HepG2 (cell line): ENCODE data around the gene GIPC3. TPM values are rescaled to one million over a fixed set of nuclear protein-coding genes. Genes with fewer than 3 reads are reported as not detected.

Source experiments
- ATAC-seq: fragments of 200-7000 bp; cut with Tn5 transposase; 3 replicates; pipeline ENCODE4 v1.9.1; 2020; ENCODE audit warnings: mild to moderate bottlenecking, moderate library complexity
- BruUV-seq: library from RNA; stranded (reverse); fragments of 400-500 nt; replicated peaks from 2 replicates; lab custom pipeline; 2021; lab: Mats Ljungman, UMichigan
- CTCF ChIA-PET: fragments of 300-600 bp; formaldehyde crosslinking; extraction: SDS; loops from one replicate; lab custom pipeline; 2021; ENCODE audit warnings: low total read pairs, inconsistent platforms, low intra/inter-chr PET ratio; lab: Yijun Ruan, JAX
- POLR2A ChIA-PET: fragments of 350-600 bp; sonication (Branson Sonifier 250); formaldehyde crosslinking; loops from one replicate; lab custom pipeline; 2020; ENCODE audit warnings: antibody characterized with exemption, inconsistent platforms; lab: Yijun Ruan, JAX
- DNase-seq: peaks from one replicate; pipeline ENCODE4 v3.0.0-alpha.2; 2015; ENCODE audit warnings: low spot score
- FAIRE-seq: peaks from 3 replicates; lab custom pipeline; 2011; peaks lifted over from hg19 to GRCh38; lab: Jason Lieb, UNC
- H2AFZ ChIP-seq: one replicate; pipeline ENCODE4 v1.6.1; 2011; ENCODE audit warnings: low read length, inconsistent platforms
- H3K27ac ChIP-seq: fragments of 300-600 bp; 3 replicates; pipeline ENCODE4 v1.8.0; 2011; ENCODE audit warnings: mixed run types, mild to moderate bottlenecking, mixed read lengths, low read length, inconsistent platforms; ENCODE audit not compliant: insufficient read depth; ENCODE audit errors: extremely low read length
- H3K27me3 ChIP-seq, 2 experiments: fragments of 200-600 bp in 1 of 2; 2 replicates in 1 of 2; 3 replicates in 1 of 2; pipeline versions ENCODE4 v1.6.0 to v1.8.0; 2011; ENCODE audit warnings: low read length in 2 of 2, mild to moderate bottlenecking in 2 of 2, moderate library complexity in 2 of 2, inconsistent platforms in 1 of 2; ENCODE audit not compliant: insufficient read depth in 2 of 2, control insufficient read depth in 1 of 2
- H3K36me3 ChIP-seq, 2 experiments: fragments of 200-600 bp in 1 of 2; replicated peaks in 1 of 2; 2 replicates in 1 of 2; 3 replicates in 1 of 2; pipeline versions ENCODE4 v1.5.1 to v1.8.0; 2011; ENCODE audit warnings: low read length in 2 of 2, inconsistent platforms in 1 of 2; ENCODE audit not compliant: insufficient read depth in 2 of 2, control insufficient read depth in 1 of 2
- H3K4me1 ChIP-seq: 2 replicates; pipeline ENCODE4 v1.5.1; 2012; ENCODE audit warnings: low read length, inconsistent platforms; ENCODE audit not compliant: insufficient read depth
- H3K4me2 ChIP-seq: 2 replicates; pipeline ENCODE4 v1.6.0; 2011; ENCODE audit warnings: low read depth, low read length, inconsistent platforms
- H3K4me3 ChIP-seq, 3 experiments: fragments of 200-600 bp in 1 of 3; sonication (generic), shearing (Covaris generic) in 1 of 3; replicated peaks in 1 of 3; 2 replicates each; pipeline ENCODE4 v1.5.1; 2011 to 2016; ENCODE audit warnings: low read length in 3 of 3, inconsistent platforms in 2 of 3, low read depth in 2 of 3, mild to moderate bottlenecking in 2 of 3, control low read depth in 1 of 3, mixed read lengths in 1 of 3; ENCODE audit not compliant: insufficient read depth in 1 of 3
- H3K79me2 ChIP-seq: one replicate; pipeline ENCODE4 v1.6.1; 2011; ENCODE audit warnings: low read length, inconsistent platforms; ENCODE audit not compliant: insufficient read depth
- H3K9ac ChIP-seq: 2 replicates; pipeline ENCODE4 v1.6.0; 2011; ENCODE audit warnings: mild to moderate bottlenecking, low read depth, low read length, inconsistent platforms; ENCODE audit not compliant: insufficient read depth
- H3K9me3 ChIP-seq: 2 replicates; pipeline ENCODE4 v1.5.1; 2012; ENCODE audit warnings: mild to moderate bottlenecking, low read length
- H4K20me1 ChIP-seq: 2 replicates; pipeline ENCODE4 v1.6.0; 2011; ENCODE audit warnings: inconsistent platforms, mild to moderate bottlenecking, low read length, moderate library complexity; ENCODE audit not compliant: insufficient read depth
- ETV6 ChIP-seq: sonication (generic); formaldehyde crosslinking; conservative IDR thresholded peaks from 2 replicates; pipeline ENCODE4 v1.4.0; 2020; ENCODE audit warnings: missing genetic modification reagents
- GATAD2A ChIP-seq: IDR thresholded peaks from 2 replicates; pipeline ENCODE4 v1.6.1; 2016
- HNF4A ChIP-seq: sonication (generic); formaldehyde crosslinking; IDR thresholded peaks from 2 replicates; pipeline ENCODE4 v1.4.0; 2020; ENCODE audit warnings: missing genetic modification reagents
- HOXA7 ChIP-seq: sonication (generic); formaldehyde crosslinking; IDR thresholded peaks from 2 replicates; pipeline ENCODE4 v1.8.1; 2022; ENCODE audit warnings: mild to moderate bottlenecking, missing genetic modification reagents, moderate library complexity
- IKZF1 ChIP-seq: fragments of 450-650 bp; IDR thresholded peaks from 2 replicates; pipeline ENCODE4 v1.7.1; 2016
- MXI1 ChIP-seq: IDR thresholded peaks from 3 replicates; pipeline ENCODE4 v1.6.1; 2012; ENCODE audit warnings: low read depth, low read length, inconsistent platforms, borderline replicate concordance
- MZF1 ChIP-seq: sonication (generic); formaldehyde crosslinking; IDR thresholded peaks from 2 replicates; pipeline ENCODE4 v1.8.1; 2023; ENCODE audit warnings: mild to moderate bottlenecking, missing genetic modification reagents, borderline replicate concordance
- NCOA1 ChIP-seq: sonication (generic); formaldehyde crosslinking; IDR thresholded peaks from 2 replicates; pipeline ENCODE4 v1.9.0; 2021; ENCODE audit warnings: missing genetic modification reagents
- NFE2L2 ChIP-seq: fragments of 150-350 bp; IDR thresholded peaks from 2 replicates; pipeline ENCODE4 v1.6.1; 2014; ENCODE audit warnings: low read length
- PHF20 ChIP-seq: sonication (generic); formaldehyde crosslinking; IDR thresholded peaks from 2 replicates; pipeline ENCODE4 v1.5.0; 2020; ENCODE audit warnings: mild to moderate bottlenecking, missing genetic modification reagents
- PTBP1 ChIP-seq: fragments of 200-400 bp; formaldehyde crosslinking; IDR thresholded peaks from 2 replicates; pipeline ENCODE4 v1.6.1; 2018; ENCODE audit warnings: low read length, low read depth; ENCODE audit not compliant: poor library complexity, severe bottlenecking
- RAD21 ChIP-seq: fragments of 450-650 bp; formaldehyde crosslinking; IDR thresholded peaks from 2 replicates; pipeline ENCODE4 v1.5.0; 2020; ENCODE audit warnings: mild to moderate bottlenecking
- ZBTB20 ChIP-seq: sonication (generic); formaldehyde crosslinking; IDR thresholded peaks from 2 replicates; pipeline ENCODE4 v1.8.1; 2023; ENCODE audit warnings: missing genetic modification reagents, low read depth, mild to moderate bottlenecking, borderline replicate concordance
- ZBTB25 ChIP-seq: IDR thresholded peaks from 2 replicates; pipeline ENCODE4 v1.6.1; 2018; ENCODE audit warnings: missing genetic modification reagents
- ZBTB37 ChIP-seq: sonication (generic); formaldehyde crosslinking; IDR thresholded peaks from 2 replicates; pipeline ENCODE4 v1.4.0; 2020; ENCODE audit warnings: mild to moderate bottlenecking, missing genetic modification reagents
- ZBTB49 ChIP-seq: sonication (generic); formaldehyde crosslinking; IDR thresholded peaks from 2 replicates; pipeline ENCODE4 v1.4.0; 2020; ENCODE audit warnings: missing genetic modification reagents, borderline replicate concordance
- ZNF546 ChIP-seq: sonication (generic); formaldehyde crosslinking; conservative IDR thresholded peaks from 2 replicates; pipeline ENCODE4 v1.8.1; 2023; ENCODE audit warnings: mild to moderate bottlenecking, missing genetic modification reagents
- ZNF597 ChIP-seq: sonication (generic); formaldehyde crosslinking; IDR thresholded peaks from 2 replicates; pipeline ENCODE4 v1.5.0; 2020; ENCODE audit warnings: missing genetic modification reagents
- ZSCAN31 ChIP-seq: sonication (generic); formaldehyde crosslinking; IDR thresholded peaks from 2 replicates; pipeline ENCODE4 v1.5.0; 2020; ENCODE audit warnings: low read depth, mild to moderate bottlenecking, missing genetic modification reagents
- WGBS: methylation state at CpG from one replicate; pipeline ENCODE4 v1.1.6; 2017; ENCODE audit warnings: low lambda C conversion rate; 5-methylcytosine and 5-hydroxymethylcytosine counted together
- in situ Hi-C: cut with HindIII; loops from 2 replicates; pipeline ENCODE4 v1.10.0; 2017; ENCODE audit warnings: low pct_unique_long_range_greater_than_20kb; ENCODE audit not compliant: extremely low pct_ligation_motif_present
- intact Hi-C: fragments of 100-400 bp; cut with micrococcal nuclease; formaldehyde crosslinking; loops from one replicate; pipeline ENCODE4 v1.10.0; 2022; ENCODE audit not compliant: unreplicated experiment
- polyA plus RNA-seq, 8 experiments: library from polyadenylated mRNA; depleted of rRNA in 3 of 8; stranded (reverse) in 7 of 8; unstranded in 1 of 8; fragments of >200 nt; fragmentation: Illumina TruSeq in 4 of 8; extraction: Trizol in 4 of 8; gene quantifications; 2 replicates each; pipeline versions ENCODE4 v1.2.1 to v1.2.3, GENCODE V29; 2011 to 2016; ENCODE audit warnings: low read depth in 4 of 8, missing spikeins in 1 of 8, mixed read lengths in 1 of 8; ENCODE audit not compliant: insufficient read depth in 1 of 8
- total RNA-seq, 5 experiments: library from RNA; depleted of rRNA; stranded (reverse); fragments of >200 nt; fragmentation: Illumina TruSeq; extraction: Trizol; gene quantifications; 2 replicates each; pipeline ENCODE4 v1.2.3, GENCODE V29; 2016; ENCODE audit warnings: low read depth in 1 of 5

GIPC3 gene
- total and polyA plus RNA-seq, 2 of the 13 experiments (the other 11 are each of a cell fraction or from before 2014, with no cell fraction given), result 0.05 TPM; not detected in 1

GRCh38 chr19:3617463-3617862, 32.2 kb downstream of the GIPC3 start:
- WGBS, result 94% methylated on average over 11 of the region's 19 CpGs
- POLR2A ChIA-PET, result no interaction called here
- no peak for TF ChIP-seq ZBTB37
- TF ChIP-seq ETV6, result no peak
- TF ChIP-seq ZBTB49 (CRISPR knock-in tag), result no peak
- TF ChIP-seq ZBTB20 (CRISPR knock-in tag), result no peak
- TF ChIP-seq NCOA1 (CRISPR knock-in tag), result no peak
- no peak for TF ChIP-seq RAD21
- no peak for TF ChIP-seq IKZF1
- no peak for TF ChIP-seq PHF20 (CRISPR knock-in tag)
- no peak for TF ChIP-seq ZSCAN31
- TF ChIP-seq MXI1, result no peak
- TF ChIP-seq PTBP1, result no peak
- TF ChIP-seq HOXA7 (CRISPR knock-in tag), result no peak
- TF ChIP-seq MZF1 (CRISPR knock-in tag), result no peak
- TF ChIP-seq ZNF546, result no peak
- TF ChIP-seq HNF4A (CRISPR knock-in tag), result no peak
- TF ChIP-seq ZBTB25 (CRISPR knock-in tag), result no peak
- no peak for TF ChIP-seq ZNF597 (CRISPR knock-in tag)
- TF ChIP-seq NFE2L2, result no peak
- TF ChIP-seq GATAD2A, result no peak
- TF ChIP-seq, all 625 proteins: peak for 0
- intact Hi-C loops (no loop called here), in situ Hi-C loops (no loop called here)
- Histone ChIP-seq H3K27me3 (no peaks in the 10 kb centered on the region), H3K4me3 (no peak overlapping the region), H3K9ac (no peak overlapping the region), H3K9me3 (no peaks in the 10 kb centered on the region), H3K79me2 (no peaks in the 10 kb centered on the region), H3K4me2 (no peak overlapping the region), H3K27ac (no peak overlapping the region), H3K36me3 (peaks cover 2 to 4% of the 10 kb centered on the region in 2 experiments; a peak in 2 of 5 replicates), H3K4me1 (no peaks in the 10 kb centered on the region), H4K20me1 (no peaks in the 10 kb centered on the region), H2AFZ (no peak overlapping the region)
- no peak for DNase-seq
- ATAC-seq, result no peak
- no TSS peak for BruUV-seq
- no peak for FAIRE-seq
- CTCF ChIA-PET, result no interaction called here
